Panc1 (cell line): ENCODE results near the gene ZFP57. TPM values are rescaled to one million over a fixed set of nuclear protein-coding genes. Genes with fewer than 3 reads are reported as not detected.

Source experiments
- ATAC-seq: fragments of 200-7000 bp; cut with Tn5 transposase; 2 replicates; pipeline ENCODE4 v1.9.1; 2020; ENCODE audit warnings: mild to moderate bottlenecking, moderate library complexity
- BruUV-seq: library from RNA; stranded (reverse); fragments of 400-500 nt; replicated peaks from 2 replicates; lab custom pipeline; 2021; lab: Mats Ljungman, UMichigan
- CTCF ChIA-PET: fragments of 300-600 bp; sonication (Branson Sonifier 250); formaldehyde crosslinking; loops from one replicate; lab custom pipeline; 2022; ENCODE audit warnings: antibody characterized with exemption; lab: Charles Lee
- POLR2A ChIA-PET: fragments of 300-600 bp; sonication (Branson Sonifier 250); formaldehyde crosslinking; loops from one replicate; lab custom pipeline; 2022; ENCODE audit warnings: antibody characterized with exemption; lab: Charles Lee
- DNase-seq: peaks from one replicate; pipeline ENCODE4 v3.0.0-alpha.2; 2010; ENCODE audit warnings: low read depth, low spot score
- H3K27ac ChIP-seq: 2 replicates; pipeline ENCODE4 v1.5.1; 2011; ENCODE audit warnings: mild to moderate bottlenecking, low read length, inconsistent platforms
- H3K27me3 ChIP-seq: fragments of 200-500 bp; sonication (Bioruptor generic); 2 replicates; pipeline ENCODE4 v1.6.0; 2014; ENCODE audit warnings: low read length, inconsistent platforms; ENCODE audit not compliant: control insufficient read depth, insufficient read depth
- H3K36me3 ChIP-seq: fragments of 200-500 bp; sonication (Bioruptor generic); 2 replicates; pipeline ENCODE4 v1.5.1; 2014; ENCODE audit warnings: inconsistent platforms, mild to moderate bottlenecking, low read length, moderate library complexity; ENCODE audit not compliant: control insufficient read depth, insufficient read depth
- H3K4me1 ChIP-seq: 2 replicates; pipeline ENCODE4 v1.5.1; 2011; ENCODE audit warnings: inconsistent platforms, mild to moderate bottlenecking, low read length, moderate library complexity; ENCODE audit not compliant: control insufficient read depth, insufficient read depth
- H3K4me3 ChIP-seq, 2 experiments: 2 replicates each; pipeline ENCODE4 v1.5.1; 2011 to 2012; ENCODE audit warnings: low read depth in 2 of 2, low read length in 2 of 2, mild to moderate bottlenecking in 2 of 2, inconsistent platforms in 1 of 2, moderate library complexity in 1 of 2
- H3K9me3 ChIP-seq: fragments of 200-500 bp; sonication (Bioruptor generic); 2 replicates; pipeline ENCODE4 v1.5.1; 2014; ENCODE audit warnings: low read depth, mild to moderate bottlenecking, inconsistent platforms, low read length, moderate library complexity; ENCODE audit not compliant: control insufficient read depth, insufficient read depth
- POLR2AphosphoS5 ChIP-seq: IDR thresholded peaks from 2 replicates; pipeline ENCODE4 v1.6.1; 2012; ENCODE audit warnings: mild to moderate bottlenecking, low read depth, low read length, moderate library complexity
- SIN3A ChIP-seq: IDR thresholded peaks from 2 replicates; pipeline ENCODE4 v1.6.1; 2012; ENCODE audit warnings: low read depth, mild to moderate bottlenecking, low read length, moderate library complexity, borderline replicate concordance; ENCODE audit not compliant: insufficient read depth
- TCF7L2 ChIP-seq: IDR thresholded peaks from 2 replicates; pipeline ENCODE4 v1.6.1; 2011; ENCODE audit warnings: mild to moderate bottlenecking, low read depth, low read length, inconsistent platforms
- in situ Hi-C: cut with HindIII; loops from 2 replicates; pipeline ENCODE4 v1.10.0; 2016; ENCODE audit warnings: low sequenced_read_pairs, low pct_unique_long_range_greater_than_20kb
- intact Hi-C: fragments of 100-400 bp; cut with micrococcal nuclease; formaldehyde crosslinking; loops from one replicate; pipeline ENCODE4 v1.10.0; 2022; ENCODE audit not compliant: unreplicated experiment
- total RNA-seq: library from RNA; stranded (reverse); gene quantifications from one replicate; pipeline ENCODE4 v1.2.1, GENCODE V29; 2021; ENCODE audit not compliant: unreplicated experiment
- TF ChIP-seq, protein P1 (sequence below), 2 experiments: IDR thresholded peaks; 2 replicates each; pipeline ENCODE4 v1.6.1; 2011 to 2012; ENCODE audit warnings: low read depth in 2 of 2, control low read depth in 1 of 2, low read length in 1 of 2, mild to moderate bottlenecking in 1 of 2, moderate library complexity in 1 of 2; ENCODE audit not compliant: insufficient read depth in 1 of 2
- TF ChIP-seq, protein P2 (sequence below): fragments of 450-650 bp; IDR thresholded peaks from 2 replicates; pipeline ENCODE4 v1.5.1; 2017; ENCODE audit warnings: mild to moderate bottlenecking

Gene ZFP57
- total RNA-seq, 1 experiment from 2014 or later = not detected

DNA sequence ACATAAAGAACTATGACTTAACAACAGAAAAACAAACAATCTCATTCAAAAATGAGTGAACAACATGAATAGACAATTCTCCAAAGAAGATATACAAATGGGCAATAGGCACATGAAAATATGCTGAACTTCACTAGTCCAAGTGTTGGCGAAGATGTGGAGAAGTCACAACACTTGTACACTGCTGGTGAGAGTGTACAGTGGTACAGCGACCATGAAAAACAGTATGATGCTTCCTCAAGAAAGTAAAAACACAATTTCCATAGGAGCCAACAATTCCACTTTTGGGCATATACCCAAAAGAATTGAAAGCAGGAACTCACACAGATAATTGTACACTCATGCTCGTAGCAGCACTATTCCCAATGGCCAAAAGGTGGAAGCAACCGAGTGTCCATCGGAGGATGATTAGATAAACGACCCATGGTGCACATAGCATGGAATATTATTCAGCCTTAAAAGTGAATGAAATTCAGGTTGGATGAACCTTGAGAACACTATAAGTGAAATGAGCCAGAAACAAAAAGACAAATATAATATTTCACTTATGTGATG lies 48.9 kb upstream of the ZFP57 start:
- ChIA-PET CTCF (no interaction called here), POLR2A (no interaction called here)
- no peak for ATAC-seq
- no peak for DNase-seq
- Histone ChIP-seq H3K27ac (no peak overlapping the region), H3K4me3 (no peak overlapping the region), H3K36me3 (no peaks in the 10 kb centered on the region), H3K27me3 (no peaks in the 10 kb centered on the region), H3K9me3 (no peaks in the 10 kb centered on the region), H3K4me1 (no peaks in the 10 kb centered on the region)
- in situ Hi-C loops = no loop called here
- TF ChIP-seq, protein P1, sequence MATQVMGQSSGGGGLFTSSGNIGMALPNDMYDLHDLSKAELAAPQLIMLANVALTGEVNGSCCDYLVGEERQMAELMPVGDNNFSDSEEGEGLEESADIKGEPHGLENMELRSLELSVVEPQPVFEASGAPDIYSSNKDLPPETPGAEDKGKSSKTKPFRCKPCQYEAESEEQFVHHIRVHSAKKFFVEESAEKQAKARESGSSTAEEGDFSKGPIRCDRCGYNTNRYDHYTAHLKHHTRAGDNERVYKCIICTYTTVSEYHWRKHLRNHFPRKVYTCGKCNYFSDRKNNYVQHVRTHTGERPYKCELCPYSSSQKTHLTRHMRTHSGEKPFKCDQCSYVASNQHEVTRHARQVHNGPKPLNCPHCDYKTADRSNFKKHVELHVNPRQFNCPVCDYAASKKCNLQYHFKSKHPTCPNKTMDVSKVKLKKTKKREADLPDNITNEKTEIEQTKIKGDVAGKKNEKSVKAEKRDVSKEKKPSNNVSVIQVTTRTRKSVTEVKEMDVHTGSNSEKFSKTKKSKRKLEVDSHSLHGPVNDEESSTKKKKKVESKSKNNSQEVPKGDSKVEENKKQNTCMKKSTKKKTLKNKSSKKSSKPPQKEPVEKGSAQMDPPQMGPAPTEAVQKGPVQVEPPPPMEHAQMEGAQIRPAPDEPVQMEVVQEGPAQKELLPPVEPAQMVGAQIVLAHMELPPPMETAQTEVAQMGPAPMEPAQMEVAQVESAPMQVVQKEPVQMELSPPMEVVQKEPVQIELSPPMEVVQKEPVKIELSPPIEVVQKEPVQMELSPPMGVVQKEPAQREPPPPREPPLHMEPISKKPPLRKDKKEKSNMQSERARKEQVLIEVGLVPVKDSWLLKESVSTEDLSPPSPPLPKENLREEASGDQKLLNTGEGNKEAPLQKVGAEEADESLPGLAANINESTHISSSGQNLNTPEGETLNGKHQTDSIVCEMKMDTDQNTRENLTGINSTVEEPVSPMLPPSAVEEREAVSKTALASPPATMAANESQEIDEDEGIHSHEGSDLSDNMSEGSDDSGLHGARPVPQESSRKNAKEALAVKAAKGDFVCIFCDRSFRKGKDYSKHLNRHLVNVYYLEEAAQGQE (IDR thresholded peaks at IDR 0.05; ENCODE audit: insufficient read depth in 1 of 2, low read depth in 2 of 2, low read length in 1 of 2) = no peak
- TF ChIP-seq TCF7L2 (no peak), SIN3A (no peak), POLR2AphosphoS5 (no peak)
- TF ChIP-seq, protein P2, sequence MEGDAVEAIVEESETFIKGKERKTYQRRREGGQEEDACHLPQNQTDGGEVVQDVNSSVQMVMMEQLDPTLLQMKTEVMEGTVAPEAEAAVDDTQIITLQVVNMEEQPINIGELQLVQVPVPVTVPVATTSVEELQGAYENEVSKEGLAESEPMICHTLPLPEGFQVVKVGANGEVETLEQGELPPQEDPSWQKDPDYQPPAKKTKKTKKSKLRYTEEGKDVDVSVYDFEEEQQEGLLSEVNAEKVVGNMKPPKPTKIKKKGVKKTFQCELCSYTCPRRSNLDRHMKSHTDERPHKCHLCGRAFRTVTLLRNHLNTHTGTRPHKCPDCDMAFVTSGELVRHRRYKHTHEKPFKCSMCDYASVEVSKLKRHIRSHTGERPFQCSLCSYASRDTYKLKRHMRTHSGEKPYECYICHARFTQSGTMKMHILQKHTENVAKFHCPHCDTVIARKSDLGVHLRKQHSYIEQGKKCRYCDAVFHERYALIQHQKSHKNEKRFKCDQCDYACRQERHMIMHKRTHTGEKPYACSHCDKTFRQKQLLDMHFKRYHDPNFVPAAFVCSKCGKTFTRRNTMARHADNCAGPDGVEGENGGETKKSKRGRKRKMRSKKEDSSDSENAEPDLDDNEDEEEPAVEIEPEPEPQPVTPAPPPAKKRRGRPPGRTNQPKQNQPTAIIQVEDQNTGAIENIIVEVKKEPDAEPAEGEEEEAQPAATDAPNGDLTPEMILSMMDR = no peak; the same call in 1 of the 2 replicates
- intact Hi-C loops = loop anchor here (10.0 kb wide), 1 partner anchor 275 kb away; no protein-coding TSS in a partner anchor
- BruUV-seq = no TSS peak

DNA sequence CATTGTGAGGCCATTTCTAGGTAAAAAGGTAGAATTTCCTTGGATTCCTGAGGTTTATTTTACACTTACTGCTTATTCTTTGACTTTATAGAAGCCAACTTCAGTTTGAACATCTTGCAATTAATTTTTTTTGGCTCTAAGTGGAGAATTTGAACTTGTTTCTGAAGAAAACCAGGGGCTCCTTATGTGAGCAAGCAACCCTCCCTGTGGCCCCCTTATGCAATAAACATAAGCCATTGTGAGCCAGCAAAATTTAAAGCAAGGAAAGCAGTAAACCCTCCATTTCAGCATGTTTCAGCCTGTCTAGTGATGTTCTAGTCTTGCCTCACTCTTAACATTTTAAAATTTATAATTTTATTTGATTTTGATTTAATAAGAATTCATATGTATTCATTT lies 47.9 kb upstream of the ZFP57 start:
- DNase-seq (no peak), ATAC-seq (no peak)
- intact Hi-C loops (no loop called here), in situ Hi-C loops (no loop called here)
- no TSS peak for BruUV-seq
- TF ChIP-seq, protein P1 (IDR thresholded peaks at IDR 0.05; ENCODE audit: insufficient read depth in 1 of 2, low read depth in 2 of 2, low read length in 1 of 2) = no peak
- TF ChIP-seq, protein P2 = no peak
- TF ChIP-seq POLR2AphosphoS5 (no peak), TCF7L2 (no peak), SIN3A (no peak)
- ChIA-PET CTCF (no interaction called here), POLR2A (no interaction called here)
- Histone ChIP-seq H3K36me3 (no peaks in the 10 kb centered on the region; the same call in 1 of the 2 replicates), H3K9me3 (no peaks in the 10 kb centered on the region), H3K4me1 (no peaks in the 10 kb centered on the region), H3K4me3 (no peak overlapping the region), H3K27me3 (no peaks in the 10 kb centered on the region), H3K27ac (no peak overlapping the region)
